ENCODE data around the gene AOPEP. TPM values are rescaled to one million over a fixed set of nuclear protein-coding genes. Genes with fewer than 3 reads are reported as not detected.

The AOPEP gene
- total RNA-seq, 4 donors from 2014 or later: 305 to 458 (median 419) TPM

GRCh38 chr9:94990897-94991561 lies 264.5 kb downstream of the AOPEP start:
- Histone ChIP-seq H3K4me1 (peaks cover 11 to 17% (median 16%) of the 10 kb centered on the region in 4 donors), H3K36me3 (no peaks in the 10 kb centered on the region), H3K9me3 (no peaks in the 10 kb centered on the region), H3K27me3 (no peaks in the 10 kb centered on the region), H3K4me3 (no peak overlapping the region), H3K27ac (replicated peaks in 1 of 4) (no peak overlapping the region)
- 99% methylated on average over 7 of the region's 8 CpGs for WGBS
- intact Hi-C loops (cut with DNase I): loop anchor here (5.0 kb wide), 1 partner anchor 54 kb away; no protein-coding TSS in a partner anchor
- no peak for TF ChIP-seq POLR2AphosphoS5 (IDR thresholded peaks at IDR 0.05)
- no peak for TF ChIP-seq EP300 (IDR thresholded peaks at IDR 0.05)
- TF ChIP-seq POLR2A (IDR thresholded peaks at IDR 0.05; ENCODE audit: low read depth): no peak
- TF ChIP-seq CTCF (IDR thresholded peaks at IDR 0.05): no peak
- no peak for DNase-seq (ENCODE audit: extremely low spot score)

DNA sequence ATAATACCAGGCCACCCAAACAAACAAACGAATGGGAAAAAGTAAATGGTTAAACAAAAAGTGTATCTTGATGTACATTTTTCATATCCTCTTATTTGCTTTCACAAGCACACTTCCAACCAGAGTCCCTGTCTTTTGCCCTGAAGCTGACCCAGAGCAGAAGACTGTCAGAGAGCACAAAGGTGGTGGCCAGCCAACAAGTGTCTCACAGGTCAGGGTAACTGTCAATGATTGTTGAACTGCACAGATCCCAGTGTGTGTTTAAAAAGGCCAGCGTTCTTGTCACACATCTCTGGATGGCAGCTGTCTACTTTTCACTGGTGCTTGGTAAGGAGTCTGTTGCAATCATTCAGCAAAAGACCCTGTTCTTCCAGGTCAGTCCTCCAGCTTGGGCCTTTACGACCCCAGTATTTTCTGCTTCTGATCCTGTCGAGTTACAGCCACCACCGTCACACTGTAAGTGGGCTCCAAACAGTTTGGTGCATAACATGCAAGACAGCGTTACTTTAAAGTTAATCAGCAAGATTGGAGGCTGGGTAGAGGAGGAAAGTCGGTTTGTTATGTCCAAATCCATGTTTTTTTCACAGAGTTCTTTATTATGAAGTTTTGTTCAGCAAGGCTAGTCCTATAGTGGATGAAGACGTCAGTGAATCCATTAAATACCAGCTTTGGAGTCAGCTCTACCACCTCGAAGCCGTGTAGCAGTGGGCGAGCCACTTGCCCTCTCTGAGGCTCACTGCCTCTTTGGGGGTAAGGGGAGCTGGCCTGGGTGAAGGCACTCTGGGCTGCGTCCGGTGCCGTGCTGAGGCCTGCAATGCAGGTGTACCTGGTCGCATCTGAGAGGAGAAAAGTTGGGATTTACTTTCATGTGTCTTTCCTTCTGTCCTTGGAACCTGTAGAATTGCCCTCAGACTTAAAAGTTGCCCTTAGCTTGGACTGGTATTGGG lies 265.7 kb downstream of the AOPEP start:
- WGBS: 92% methylated on average over 14 of the region's 15 CpGs
- Histone ChIP-seq H3K4me3 (no peak overlapping the region), H3K27ac (replicated peaks in 1 of 4) (no peak overlapping the region), H3K9me3 (no peaks in the 10 kb centered on the region), H3K4me1 (peaks cover 22 to 29% (median 27%) of the 10 kb centered on the region in 4 donors), H3K27me3 (no peaks in the 10 kb centered on the region), H3K36me3 (no peaks in the 10 kb centered on the region)
- intact Hi-C loops (cut with DNase I): loop anchor here (5.0 kb wide), 1 partner anchor 55 kb away; no protein-coding TSS in a partner anchor
- no peak for DNase-seq (ENCODE audit: extremely low spot score)
- TF ChIP-seq EP300 (IDR thresholded peaks at IDR 0.05) (no peak), CTCF (IDR thresholded peaks at IDR 0.05) (no peak), POLR2A (IDR thresholded peaks at IDR 0.05; ENCODE audit: low read depth) (no peak), POLR2AphosphoS5 (IDR thresholded peaks at IDR 0.05) (no peak)

- no peak for DNase-seq (ENCODE audit: extremely low spot score)
- WGBS: 89% methylated on average over 9 of the region's 9 CpGs
- H3K9me3 ChIP-seq: no peaks in the 10 kb centered on the region
- intact Hi-C loops (cut with DNase I): loop anchor here (5.0 kb wide), 1 partner anchor 56 kb away; no protein-coding TSS in a partner anchor
- H3K36me3 ChIP-seq: no peaks in the 10 kb centered on the region
- H3K27me3 ChIP-seq: no peaks in the 10 kb centered on the region
- H3K4me1 ChIP-seq: peaks cover 23 to 33% (median 30%) of the 10 kb centered on the region in 4 donors
- no peak for TF ChIP-seq POLR2A (IDR thresholded peaks at IDR 0.05; ENCODE audit: low read depth)
- TF ChIP-seq CTCF (IDR thresholded peaks at IDR 0.05): no peak
- no peak for TF ChIP-seq POLR2AphosphoS5 (IDR thresholded peaks at IDR 0.05)
- no peak for TF ChIP-seq EP300 (IDR thresholded peaks at IDR 0.05)
- no peak overlapping the region for H3K4me3 ChIP-seq
- peak overlapping the region in 1 of 4 donors; percentile 8 for H3K27ac ChIP-seq (replicated peaks in 1 of 4)
These were observed 266.8 kb downstream of the AOPEP start for GRCh38 chr9:94993160-94993820.

DNA sequence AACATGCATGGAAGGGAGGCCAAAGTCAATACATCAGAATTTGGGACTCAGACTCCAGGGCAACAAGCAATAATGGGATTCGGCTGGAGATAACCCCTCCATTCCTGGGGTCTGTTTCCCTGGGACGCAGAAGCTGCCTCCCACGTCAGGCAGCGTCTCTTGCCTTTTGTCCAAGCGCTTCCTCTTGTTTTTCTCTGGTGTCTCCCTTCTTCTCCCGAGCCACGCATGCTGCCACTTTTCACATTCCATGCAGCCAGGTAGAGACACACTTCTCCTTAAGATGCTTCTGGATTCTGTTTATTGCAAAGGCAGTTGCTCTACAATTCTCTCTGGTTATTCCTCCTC lies 267.3 kb downstream of the AOPEP start:
- Histone ChIP-seq H3K36me3 (no peaks in the 10 kb centered on the region), H3K9me3 (no peaks in the 10 kb centered on the region), H3K4me1 (peaks cover 23 to 33% (median 30%) of the 10 kb centered on the region in 4 donors), H3K27ac (replicated peaks in 1 of 4) (peak overlapping the region in 1 of 4 donors; percentile 8), H3K27me3 (no peaks in the 10 kb centered on the region), H3K4me3 (no peak overlapping the region)
- TF ChIP-seq POLR2AphosphoS5 (IDR thresholded peaks at IDR 0.05) (no peak), EP300 (IDR thresholded peaks at IDR 0.05) (no peak), POLR2A (IDR thresholded peaks at IDR 0.05; ENCODE audit: low read depth) (no peak), CTCF (IDR thresholded peaks at IDR 0.05) (no peak)
- intact Hi-C loops (cut with DNase I): loop anchor here (5.0 kb wide), 1 partner anchor 56 kb away; no protein-coding TSS in a partner anchor
- no peak for DNase-seq (ENCODE audit: extremely low spot score)
- 88% methylated on average over 7 of the region's 7 CpGs for WGBS

All from esophagus muscularis mucosa (tissue), 4 donors.